Caco-2 (cell line): ENCODE results near the gene STAC3. TPM values are rescaled to one million over a fixed set of nuclear protein-coding genes. Genes with fewer than 3 reads are reported as not detected.

Experiments
- BruUV-seq: library from RNA; stranded (reverse); fragments of 400-500 nt; replicated peaks from 2 replicates; lab custom pipeline; 2021; lab: Mats Ljungman, UMichigan
- CTCF ChIA-PET: fragments of 300-600 bp; sonication (Branson Sonifier 250); formaldehyde crosslinking; loops from one replicate; lab custom pipeline; 2022; ENCODE audit warnings: antibody characterized with exemption; lab: Charles Lee
- POLR2A ChIA-PET: fragments of 300-600 bp; sonication (Branson Sonifier 250); formaldehyde crosslinking; loops from one replicate; lab custom pipeline; 2022; ENCODE audit warnings: antibody characterized with exemption; lab: Charles Lee
- DNase-seq, 2 experiments: peaks; one replicate each; pipeline versions ENCODE4 v3.0.0 to v3.0.0-alpha.2; 2020 to 2022
- H3K27me3 ChIP-seq: replicated peaks from 2 replicates; pipeline ENCODE4 v1.6.0; 2011; ENCODE audit warnings: low read length; ENCODE audit not compliant: control insufficient read depth, insufficient read depth
- H3K36me3 ChIP-seq: 2 replicates; pipeline ENCODE4 v1.5.1; 2011; ENCODE audit warnings: low read length; ENCODE audit not compliant: control insufficient read depth, insufficient read depth
- H3K4me1 ChIP-seq: fragments of 250-450 bp; sonication (Bioruptor Pico); 2 replicates; pipeline ENCODE4 v1.5.1; 2020; ENCODE audit warnings: mild to moderate bottlenecking
- H3K4me3 ChIP-seq: 2 replicates; pipeline ENCODE4 v1.5.1; 2011; ENCODE audit warnings: low read depth, mild to moderate bottlenecking, control low read depth, low read length
- H3K9me3 ChIP-seq: fragments of 250-450 bp; sonication (Bioruptor Pico); 2 replicates; pipeline ENCODE4 v1.5.1; 2020; ENCODE audit warnings: mild to moderate bottlenecking, moderate library complexity
- H3K27ac Mint-ChIP-seq: one replicate; pipeline ENCODE4 v1.8.0; 2022; ENCODE audit warnings: mixed read lengths; ENCODE audit not compliant: unreplicated experiment
- H3K27me3 Mint-ChIP-seq: one replicate; pipeline ENCODE4 v1.8.0; 2022; ENCODE audit warnings: mixed read lengths; ENCODE audit not compliant: insufficient read depth, unreplicated experiment
- H3K36me3 Mint-ChIP-seq: one replicate; pipeline ENCODE4 v1.8.0; 2022; ENCODE audit warnings: mild to moderate bottlenecking, mixed read lengths; ENCODE audit not compliant: insufficient read depth, unreplicated experiment
- H3K4me1 Mint-ChIP-seq: one replicate; pipeline ENCODE4 v1.8.0; 2022; ENCODE audit warnings: low read depth, mixed read lengths; ENCODE audit not compliant: unreplicated experiment
- H3K4me3 Mint-ChIP-seq: one replicate; pipeline ENCODE4 v1.8.0; 2022; ENCODE audit warnings: mild to moderate bottlenecking, moderate library complexity, mixed read lengths; ENCODE audit not compliant: unreplicated experiment
- H3K9me3 Mint-ChIP-seq: one replicate; pipeline ENCODE4 v1.8.0; 2022; ENCODE audit warnings: mixed read lengths; ENCODE audit not compliant: unreplicated experiment
- CTCF ChIP-seq, 2 experiments: fragments of 200-600 bp in 1 of 2; IDR thresholded peaks; 1 replicate in 1 of 2; 2 replicates in 1 of 2; pipeline versions ENCODE4 v1.5.1 to v1.8.0; 2011 to 2022; ENCODE audit warnings: antibody characterized with exemption in 1 of 2, control low read depth in 1 of 2, inconsistent platforms in 1 of 2, low read depth in 1 of 2, low read length in 1 of 2, mild to moderate bottlenecking in 1 of 2, moderate library complexity in 1 of 2; ENCODE audit not compliant: insufficient read depth in 1 of 2, severe bottlenecking in 1 of 2, unreplicated experiment in 1 of 2
- intact Hi-C: fragments of 100-400 bp; cut with micrococcal nuclease; formaldehyde crosslinking; loops from one replicate; pipeline ENCODE4 v1.10.0; 2022; ENCODE audit not compliant: unreplicated experiment
- total RNA-seq: library from RNA; stranded (reverse); gene quantifications from 2 replicates; pipeline ENCODE4 v1.2.3, GENCODE V29; 2022

The STAC3 gene
- total RNA-seq, 1 experiment from 2014 or later, result 0.70 TPM

- intact Hi-C loops, result no loop called here
- Mint-ChIP-seq H3K36me3 (peaks cover 3% of the 10 kb centered on the region), H3K4me3 (no peak overlapping the region), H3K4me1 (no peaks in the 10 kb centered on the region), H3K9me3 (no peaks in the 10 kb centered on the region), H3K27ac (no peak overlapping the region), H3K27me3 (peaks cover 2% of the 10 kb centered on the region)
- no peak for TF ChIP-seq CTCF (IDR thresholded peaks at IDR 0.05; ENCODE audit: insufficient read depth in 1 of 2, low read depth in 1 of 2, low read length in 1 of 2, severe bottlenecking in 1 of 2, unreplicated experiment in 1 of 2)
- Histone ChIP-seq H3K36me3 (no peaks in the 10 kb centered on the region), H3K4me3 (no peak overlapping the region), H3K27me3 (peaks cover 2% of the 10 kb centered on the region; the same call in 1 of the 2 replicates), H3K9me3 (no peaks in the 10 kb centered on the region), H3K4me1 (no peaks in the 10 kb centered on the region)
- POLR2A ChIA-PET, result no interaction called here
- BruUV-seq, result no TSS peak
- CTCF ChIA-PET, result interaction anchor here (0.5 kb wide), 1 partner anchor 85 kb away, joined by 3 read pairs; no protein-coding TSS in a partner anchor
- no peak for DNase-seq
Measured at GRCh38 chr12:57248934-57249742, 1.8 kb downstream of the STAC3 start.

- Histone ChIP-seq H3K4me1 (no peaks in the 10 kb centered on the region), H3K36me3 (no peaks in the 10 kb centered on the region), H3K27me3 (peaks cover 2% of the 10 kb centered on the region; the same call in 1 of the 2 replicates), H3K9me3 (no peaks in the 10 kb centered on the region), H3K4me3 (no peak overlapping the region)
- no peak overlapping the region for H3K4me3 Mint-ChIP-seq
- peaks cover 5% of the 10 kb centered on the region for H3K27me3 Mint-ChIP-seq
- ChIA-PET POLR2A (no interaction called here), CTCF (interaction anchor here (0.5 to 1.0 kb wide), 2 partner anchors 33 to 119 kb away, joined by 3 to 4 read pairs; partner anchors contain the start of gene LRP1)
- H3K27ac Mint-ChIP-seq, result no peak overlapping the region
- no peak for DNase-seq
- peaks cover 7% of the 10 kb centered on the region for H3K4me1 Mint-ChIP-seq
- no TSS peak for BruUV-seq
- H3K9me3 Mint-ChIP-seq, result no peaks in the 10 kb centered on the region
- peaks cover 7% of the 10 kb centered on the region for H3K36me3 Mint-ChIP-seq
- intact Hi-C loops, result no loop called here
- no peak for TF ChIP-seq CTCF (IDR thresholded peaks at IDR 0.05; ENCODE audit: insufficient read depth in 1 of 2, low read depth in 1 of 2, low read length in 1 of 2, severe bottlenecking in 1 of 2, unreplicated experiment in 1 of 2)
Measured at GRCh38 chr12:57247041-57247440, 3.9 kb downstream of the STAC3 start.

GRCh38 chr12:57244312-57244696 is 6.7 kb downstream of the STAC3 start:
- DNase-seq, result peak in 1 of 2 experiments; percentile 27
- POLR2A ChIA-PET, result no interaction called here
- Mint-ChIP-seq H3K36me3 (peaks cover 23% of the 10 kb centered on the region), H3K4me3 (peak overlapping the region; percentile 74), H3K27me3 (peaks cover 9% of the 10 kb centered on the region), H3K9me3 (no peaks in the 10 kb centered on the region), H3K4me1 (peaks cover 24% of the 10 kb centered on the region), H3K27ac (peak overlapping the region; percentile 50)
- BruUV-seq, result no TSS peak
- peaks cover 9% of the 10 kb centered on the region for H3K27me3 ChIP-seq
- H3K36me3 ChIP-seq, result no peaks in the 10 kb centered on the region
- H3K9me3 ChIP-seq, result no peaks in the 10 kb centered on the region
- peaks cover 17% of the 10 kb centered on the region for H3K4me1 ChIP-seq
- CTCF ChIA-PET, result interaction anchor here (6.4 kb wide), 1 partner anchor 31 kb away, joined by 80 read pairs; no protein-coding TSS in a partner anchor
- no peak overlapping the region for H3K4me3 ChIP-seq
- intact Hi-C loops, result no loop called here
- TF ChIP-seq CTCF (IDR thresholded peaks at IDR 0.05; ENCODE audit: insufficient read depth in 1 of 2, low read depth in 1 of 2, low read length in 1 of 2, severe bottlenecking in 1 of 2, unreplicated experiment in 1 of 2), result no peak
